H1 (cell line): ENCODE data around the gene ACP3.

Experiments used
- CREB1 ChIP-seq: IDR thresholded peaks from 2 replicates; pipeline ENCODE4 v1.6.1; 2012; ENCODE audit warnings: inconsistent platforms
- CTCF ChIP-seq, 3 experiments: IDR thresholded peaks; 1 replicate in 2 of 3; 2 replicates in 1 of 3; pipeline versions ENCODE4 v1.5.1 to v1.6.1; 2011; ENCODE audit warnings: low read length in 3 of 3, mild to moderate bottlenecking in 3 of 3, inconsistent platforms in 2 of 3, low read depth in 1 of 3, moderate library complexity in 1 of 3; ENCODE audit not compliant: insufficient read depth in 1 of 3; ENCODE audit errors: control extremely low read depth in 1 of 3
- EP300 ChIP-seq, 2 experiments: IDR thresholded peaks; 1 replicate in 1 of 2; 2 replicates in 1 of 2; pipeline ENCODE4 v1.6.1; 2011 to 2012; ENCODE audit warnings: low read depth in 2 of 2, low read length in 2 of 2, mild to moderate bottlenecking in 2 of 2, borderline replicate concordance in 1 of 2, inconsistent platforms in 1 of 2, moderate library complexity in 1 of 2
- SIRT6 ChIP-seq: IDR thresholded peaks from one replicate; pipeline ENCODE4 v1.7.1; 2012; ENCODE audit warnings: low read length, inconsistent platforms

- no peak for TF ChIP-seq CREB1
- TF ChIP-seq EP300 (IDR thresholded peaks at IDR 0.05; ENCODE audit: borderline replicate concordance in 1 of 2, low read depth in 2 of 2, low read length in 2 of 2) = no peak
- no peak for TF ChIP-seq CTCF (IDR thresholded peaks at IDR 0.05; ENCODE audit: control extremely low read depth in 1 of 3, insufficient read depth in 1 of 3, low read depth in 1 of 3, low read length in 3 of 3)
- no peak for TF ChIP-seq SIRT6
Observed at GRCh38 chr3:132405609-132406299, 88.5 kb downstream of the ACP3 start.
